ENCODE data around the gene MTCL1.

DNA sequence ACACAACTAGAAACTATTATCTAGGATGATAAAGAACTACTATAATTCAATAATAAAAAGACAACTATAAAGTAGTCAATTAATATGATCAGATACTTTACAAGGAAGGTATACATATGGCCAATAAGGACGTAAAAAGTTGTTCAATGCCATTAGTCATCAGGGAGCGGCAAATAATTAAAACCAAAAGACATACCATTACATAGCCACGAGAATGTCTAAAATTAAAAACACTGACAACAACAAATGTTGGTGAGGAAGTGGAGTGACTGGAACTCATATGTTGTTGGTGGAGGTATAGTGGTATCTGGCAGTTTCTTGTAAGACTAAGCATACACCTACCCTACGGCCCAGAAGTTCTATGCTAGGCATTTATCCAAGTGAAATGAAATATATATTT is 152.4 kb downstream of the MTCL1 start:
- TF ChIP-seq, protein P1, sequence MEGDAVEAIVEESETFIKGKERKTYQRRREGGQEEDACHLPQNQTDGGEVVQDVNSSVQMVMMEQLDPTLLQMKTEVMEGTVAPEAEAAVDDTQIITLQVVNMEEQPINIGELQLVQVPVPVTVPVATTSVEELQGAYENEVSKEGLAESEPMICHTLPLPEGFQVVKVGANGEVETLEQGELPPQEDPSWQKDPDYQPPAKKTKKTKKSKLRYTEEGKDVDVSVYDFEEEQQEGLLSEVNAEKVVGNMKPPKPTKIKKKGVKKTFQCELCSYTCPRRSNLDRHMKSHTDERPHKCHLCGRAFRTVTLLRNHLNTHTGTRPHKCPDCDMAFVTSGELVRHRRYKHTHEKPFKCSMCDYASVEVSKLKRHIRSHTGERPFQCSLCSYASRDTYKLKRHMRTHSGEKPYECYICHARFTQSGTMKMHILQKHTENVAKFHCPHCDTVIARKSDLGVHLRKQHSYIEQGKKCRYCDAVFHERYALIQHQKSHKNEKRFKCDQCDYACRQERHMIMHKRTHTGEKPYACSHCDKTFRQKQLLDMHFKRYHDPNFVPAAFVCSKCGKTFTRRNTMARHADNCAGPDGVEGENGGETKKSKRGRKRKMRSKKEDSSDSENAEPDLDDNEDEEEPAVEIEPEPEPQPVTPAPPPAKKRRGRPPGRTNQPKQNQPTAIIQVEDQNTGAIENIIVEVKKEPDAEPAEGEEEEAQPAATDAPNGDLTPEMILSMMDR (IDR thresholded peaks at IDR 0.05; ENCODE audit: insufficient read depth, low read depth, low read length) = no peak
- no peak for TF ChIP-seq EZH2 (IDR thresholded peaks at IDR 0.05; ENCODE audit: insufficient read depth, low read length)
